HG03280 (cell line): ENCODE measurements around the gene C1QTNF6.

Experiments
- ATAC-seq: cut with Tn5 transposase; IDR thresholded peaks from one replicate; pipeline ENCODE4 v1.9.1; 2021; ENCODE audit warnings: mild to moderate bottlenecking, moderate library complexity; ENCODE audit not compliant: unreplicated experiment

Gene C1QTNF6

GRCh38 chr22:37224757-37225420 is 36.8 kb upstream of the C1QTNF6 start:
- no peak for ATAC-seq

DNA sequence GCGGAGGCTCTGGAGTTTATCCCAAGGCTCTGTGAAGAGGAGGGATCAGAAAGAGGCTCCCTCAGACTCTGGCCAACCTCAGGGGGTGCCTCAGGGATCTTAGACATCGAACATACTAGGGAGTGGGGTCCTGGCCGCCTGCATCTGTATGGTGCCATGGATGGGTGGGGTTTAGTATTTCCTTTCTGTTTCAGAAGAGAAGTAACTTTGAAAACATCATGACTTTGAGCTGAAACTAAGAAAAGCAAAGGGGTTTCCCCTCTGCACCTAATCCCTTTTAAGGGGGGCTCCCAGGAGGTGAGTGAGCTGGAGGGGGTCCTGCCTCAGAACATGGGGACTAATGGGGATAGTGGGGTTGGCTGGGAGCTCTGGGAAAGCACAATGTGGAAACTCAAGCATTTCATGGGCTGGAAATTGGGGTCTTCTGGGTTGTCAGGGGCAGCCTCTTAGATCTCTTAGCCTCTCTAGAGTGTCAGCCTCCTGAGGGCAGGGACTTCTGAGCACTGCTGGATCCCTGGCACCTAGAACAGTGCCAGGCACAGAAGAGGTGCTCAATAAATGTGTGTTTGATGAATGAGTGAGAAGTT is 36.0 kb upstream of the C1QTNF6 start:
- ATAC-seq: peak; percentile 34

- ATAC-seq: no peak
These were observed 34.5 kb upstream of the C1QTNF6 start for GRCh38 chr22:37222440-37222971.

- no peak for ATAC-seq
These were observed 33.6 kb upstream of the C1QTNF6 start for GRCh38 chr22:37221424-37222333.

DNA sequence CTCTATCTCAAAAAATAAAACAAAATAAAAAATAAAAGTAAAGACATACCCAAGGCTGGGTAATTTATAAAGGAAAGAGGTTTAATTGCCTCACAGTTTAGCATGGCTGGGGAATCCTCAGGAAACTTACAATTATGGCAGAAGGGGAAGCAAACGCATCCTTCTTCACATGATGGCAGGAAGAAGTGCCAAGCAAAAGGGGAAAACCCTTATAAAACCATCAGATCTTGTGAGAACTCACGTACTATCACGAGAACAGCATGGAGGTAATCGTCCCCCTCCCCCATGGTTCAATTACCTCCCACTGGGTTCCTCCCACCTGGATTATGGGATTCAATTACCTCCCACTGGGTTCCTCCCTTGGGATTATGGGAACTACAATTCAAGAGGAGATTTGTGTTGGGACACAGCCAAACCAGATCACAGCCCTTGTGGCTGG is 32.5 kb upstream of the C1QTNF6 start:
- ATAC-seq: no peak

- no peak for ATAC-seq
These were observed 31.5 kb upstream of the C1QTNF6 start for GRCh38 chr22:37219533-37219932.

DNA sequence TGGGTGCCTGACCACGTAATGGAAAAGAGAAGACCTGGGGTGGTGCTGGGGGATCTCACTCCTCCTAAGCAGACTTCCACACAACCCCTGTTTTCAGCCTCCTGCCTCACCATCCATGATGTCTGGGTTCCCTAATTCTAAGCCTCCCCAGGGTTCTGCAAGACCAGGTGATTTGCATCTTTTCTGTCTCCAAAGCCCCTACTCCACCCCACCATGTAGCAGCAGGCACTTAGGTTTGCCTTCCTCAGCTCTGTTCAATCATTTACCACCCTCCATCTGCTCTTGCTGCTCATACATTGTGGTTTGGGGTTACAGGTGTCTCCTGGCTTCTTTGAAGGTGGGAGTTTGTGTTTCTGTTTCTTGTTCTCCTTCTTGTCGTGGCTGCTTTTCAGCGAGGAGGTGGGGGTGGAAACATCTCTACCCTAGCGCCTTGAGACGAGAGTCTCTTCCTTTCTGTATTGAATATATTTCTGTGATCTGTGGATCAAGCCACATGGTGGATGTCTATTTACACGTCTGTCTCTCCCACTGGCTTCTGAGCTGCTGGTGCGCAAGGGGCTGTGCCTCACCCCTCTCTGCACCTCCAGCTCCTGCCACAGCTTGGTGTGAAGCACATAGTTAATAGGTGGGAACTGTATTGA is 30.8 kb upstream of the C1QTNF6 start:
- peak; percentile 77 for ATAC-seq

DNA sequence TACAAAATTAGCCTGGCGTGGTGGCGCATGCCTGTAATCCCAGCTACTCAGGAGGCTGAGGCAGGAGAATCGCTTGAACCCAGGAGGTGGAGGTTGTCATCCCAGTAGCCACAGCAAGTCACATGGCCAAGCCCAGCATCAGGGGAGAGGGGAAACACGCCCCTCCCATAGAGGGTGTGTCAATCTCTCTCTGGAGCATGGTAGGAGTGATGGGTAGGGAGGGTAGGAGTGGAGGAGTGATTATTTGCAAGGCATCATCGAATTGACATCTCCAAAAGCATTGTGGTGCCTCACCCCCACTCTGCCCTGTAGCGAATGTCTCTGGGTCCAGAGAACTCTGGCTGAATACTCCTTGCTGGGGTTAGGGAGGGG is 30.3 kb upstream of the C1QTNF6 start:
- ATAC-seq: peak; percentile 8

DNA sequence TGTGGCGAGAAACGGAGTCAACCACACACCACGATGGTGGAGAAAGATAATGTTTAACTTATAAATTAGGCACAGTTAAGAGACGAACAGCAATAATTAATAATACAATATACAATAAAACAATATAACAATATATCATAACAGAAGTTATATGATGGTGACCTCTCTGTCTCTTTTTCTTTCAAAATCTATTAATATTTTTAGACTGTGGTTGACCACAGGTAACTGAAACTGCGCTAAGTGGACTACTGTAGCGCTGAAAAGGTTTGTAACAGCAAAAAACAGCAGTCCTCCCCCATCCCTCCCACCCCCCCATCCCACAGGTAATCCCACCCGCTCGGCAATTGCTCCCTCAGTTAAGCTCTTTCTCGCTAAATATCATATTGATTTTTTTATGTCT is 27.8 kb upstream of the C1QTNF6 start:
- ATAC-seq: no peak

DNA sequence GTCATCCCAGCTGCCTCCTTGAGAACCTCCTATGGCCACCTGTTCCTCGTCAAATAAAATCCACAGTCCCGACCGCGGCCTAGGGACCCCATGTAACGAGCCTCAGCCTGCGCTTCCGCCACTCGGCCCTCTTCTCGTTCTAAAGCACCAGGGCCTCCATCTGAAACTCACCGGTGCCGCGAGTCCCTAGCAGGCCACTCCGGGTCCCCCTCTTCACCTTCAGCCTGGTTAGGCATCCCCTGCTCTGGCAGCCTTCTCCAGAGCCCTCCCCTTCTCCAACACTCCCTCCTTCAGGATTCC is 26.6 kb upstream of the C1QTNF6 start:
- ATAC-seq: no peak

DNA sequence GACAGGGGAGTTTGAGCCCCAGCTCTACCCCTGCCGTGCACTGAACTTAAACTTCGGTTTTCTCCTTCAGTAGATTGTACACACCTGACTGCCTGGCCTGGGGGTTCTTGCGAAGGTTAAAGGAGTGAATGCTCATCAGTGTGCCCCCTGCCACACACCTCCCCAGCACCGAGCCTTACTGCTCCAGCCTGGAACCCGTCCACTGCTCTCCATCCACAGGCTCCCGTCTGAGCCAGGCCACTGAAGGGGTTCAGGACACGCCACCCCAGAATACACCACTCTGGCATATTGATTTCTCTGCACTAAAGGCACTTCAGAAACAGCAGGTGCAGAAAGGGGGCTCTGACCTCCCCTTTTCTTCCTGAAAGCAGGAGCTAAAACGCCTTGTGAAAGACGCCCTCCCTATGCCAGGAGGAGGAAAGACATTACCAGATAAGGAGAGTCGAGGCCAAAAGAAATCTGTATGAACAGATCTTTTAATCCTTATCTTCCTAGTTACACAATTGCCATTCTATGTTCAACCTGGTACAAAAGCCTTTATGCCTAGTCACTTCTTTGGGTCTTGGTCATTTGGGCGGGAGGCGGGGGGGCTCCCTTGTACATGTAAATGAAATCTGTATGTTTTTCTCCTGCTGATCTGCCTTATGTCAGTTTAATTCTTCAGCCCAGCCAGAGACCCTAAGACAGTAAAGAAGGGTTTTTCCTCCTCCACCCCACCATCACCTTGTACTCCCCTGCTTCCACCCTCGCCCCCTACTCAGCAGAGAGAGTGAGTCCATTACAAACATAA is 26.1 kb upstream of the C1QTNF6 start:
- no peak for ATAC-seq

- ATAC-seq: no peak
These were observed 25.3 kb upstream of the C1QTNF6 start for GRCh38 chr22:37213218-37213855.

GRCh38 chr22:37212174-37212906 is 24.3 kb upstream of the C1QTNF6 start, which contains the start of gene SSTR3:
Gene SSTR3, minus strand, starts transcription at chr22:37212477. Its CDS starts 4,674 bp downstream, at chr22:37207803.
- ATAC-seq: no peak

DNA sequence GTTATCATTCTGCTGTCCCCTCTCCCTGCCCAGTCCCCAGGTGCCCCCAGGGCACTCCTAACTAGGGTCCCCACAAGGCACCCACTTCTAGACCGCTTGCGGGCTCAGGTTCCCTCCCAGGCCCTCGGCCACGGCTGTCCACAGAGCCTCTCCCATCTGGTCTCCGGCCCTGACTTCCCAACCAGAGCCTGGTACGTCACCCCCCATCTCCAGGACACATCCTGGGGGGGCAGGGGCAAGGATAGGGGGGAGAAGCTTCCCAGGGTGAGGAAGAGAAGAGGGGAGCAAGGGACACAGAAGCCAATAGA is 23.8 kb upstream of the C1QTNF6 start:
- ATAC-seq: no peak

- ATAC-seq: no peak
These were observed 23.2 kb upstream of the C1QTNF6 start for GRCh38 chr22:37211075-37211865.

DNA sequence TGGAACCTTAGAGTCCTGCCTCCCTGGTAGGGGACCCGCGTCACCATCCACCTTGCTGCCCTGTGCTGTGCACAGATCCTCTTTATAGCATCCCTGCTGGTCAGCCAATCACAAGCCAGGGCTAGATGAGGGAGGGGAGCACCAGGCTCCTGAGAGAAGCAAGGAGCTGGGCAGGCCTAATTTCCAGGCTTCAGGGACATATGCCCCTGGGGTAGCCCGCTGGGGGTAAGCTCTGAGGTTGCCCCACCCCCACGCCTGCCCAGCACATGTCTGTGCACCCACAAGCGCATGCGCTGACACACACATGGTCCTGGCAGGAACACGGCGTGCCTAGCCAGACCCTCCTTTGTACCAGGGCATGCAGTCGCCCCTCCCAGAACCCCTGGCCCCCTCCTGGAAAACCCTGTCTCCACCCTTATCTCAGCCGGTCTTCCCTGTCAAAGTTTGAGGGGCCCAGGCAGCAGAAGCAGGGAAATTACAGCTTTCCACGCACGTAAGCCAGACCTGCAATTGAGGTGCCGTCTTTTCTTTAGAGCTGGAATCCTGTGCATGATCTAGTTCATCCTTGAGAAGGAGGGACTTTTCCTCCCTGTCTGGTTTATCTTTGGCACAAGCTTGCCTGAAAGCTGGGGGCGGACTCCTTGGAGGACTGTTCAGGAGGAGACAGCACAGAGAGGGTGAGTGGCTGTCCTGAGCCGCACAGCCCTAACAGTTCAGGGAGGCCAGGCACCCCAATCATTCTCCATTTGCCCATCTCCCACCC is 22.2 kb upstream of the C1QTNF6 start:
- no peak for ATAC-seq

DNA sequence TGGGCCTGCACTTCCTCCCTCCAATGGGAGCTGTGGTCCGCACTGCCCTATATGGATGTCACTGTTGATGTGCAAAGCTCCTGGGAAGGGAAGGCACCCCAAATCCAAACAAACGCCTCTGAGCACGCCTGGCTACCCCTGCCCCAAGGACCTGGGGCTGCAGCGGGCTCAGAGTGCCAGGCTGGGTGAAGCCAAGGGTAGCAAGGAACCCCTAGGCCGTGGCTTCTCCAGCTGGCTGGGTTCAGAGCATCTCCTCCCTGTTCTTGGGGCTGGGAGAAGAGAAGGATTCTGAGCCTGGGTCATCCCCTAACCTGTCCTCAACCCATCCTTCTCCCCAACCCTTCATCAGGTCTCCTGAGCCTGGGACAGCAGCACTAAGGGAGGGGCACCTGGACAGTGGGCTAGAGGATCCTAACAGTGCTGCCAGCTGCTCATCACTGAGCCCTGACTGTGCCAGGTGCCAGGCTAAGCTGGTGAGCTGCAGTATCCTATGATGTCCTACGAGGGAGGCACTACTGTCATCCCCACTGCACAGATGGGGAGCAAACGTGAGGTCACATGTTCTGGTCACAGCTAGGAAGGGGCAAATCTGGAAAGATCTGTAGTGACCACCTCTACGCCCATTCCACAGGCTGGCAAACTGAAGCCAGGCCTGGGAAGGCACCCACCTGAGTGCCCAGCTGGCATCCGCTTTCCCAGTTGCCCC is 21.2 kb upstream of the C1QTNF6 start:
- ATAC-seq: no peak
